HG02970 (cell line): ENCODE results near the gene COL23A1.

Experiments used
- ATAC-seq: cut with Tn5 transposase; IDR thresholded peaks from one replicate; pipeline ENCODE4 v1.9.1; 2021; ENCODE audit warnings: mild to moderate bottlenecking, moderate library complexity, moderate number of reproducible peaks; ENCODE audit not compliant: unreplicated experiment, low FRiP score

The COL23A1 gene

GRCh38 chr5:178387061-178387855 lies 202.9 kb downstream of the COL23A1 start:
- ATAC-seq: no peak

- ATAC-seq: no peak
Observed at GRCh38 chr5:178386336-178386931, 203.8 kb downstream of the COL23A1 start.

GRCh38 chr5:178385496-178385890 lies 204.7 kb downstream of the COL23A1 start:
- no peak for ATAC-seq

- no peak for ATAC-seq
Observed at GRCh38 chr5:178384816-178385495, 205.2 kb downstream of the COL23A1 start.

- ATAC-seq: no peak
Observed at GRCh38 chr5:178383919-178384815, 206.0 kb downstream of the COL23A1 start.

GRCh38 chr5:178383301-178383918 lies 206.8 kb downstream of the COL23A1 start:
- no peak for ATAC-seq

GRCh38 chr5:178382754-178383164 lies 207.4 kb downstream of the COL23A1 start:
- ATAC-seq: no peak

- no peak for ATAC-seq
Observed at GRCh38 chr5:178381921-178382695, 208.1 kb downstream of the COL23A1 start.

GRCh38 chr5:178381206-178381605 lies 209.0 kb downstream of the COL23A1 start:
- no peak for ATAC-seq

GRCh38 chr5:178380541-178381074 lies 209.6 kb downstream of the COL23A1 start:
- ATAC-seq: no peak

GRCh38 chr5:178380086-178380485 lies 210.1 kb downstream of the COL23A1 start:
- ATAC-seq: no peak

GRCh38 chr5:178378527-178379484 lies 211.4 kb downstream of the COL23A1 start:
- ATAC-seq: no peak

- no peak for ATAC-seq
Observed at GRCh38 chr5:178377583-178378270, 212.5 kb downstream of the COL23A1 start.

- ATAC-seq: no peak
Observed at GRCh38 chr5:178376921-178377582, 213.1 kb downstream of the COL23A1 start.

- ATAC-seq: no peak
Observed at GRCh38 chr5:178375348-178375747, 214.8 kb downstream of the COL23A1 start.

GRCh38 chr5:178373711-178374110 lies 216.5 kb downstream of the COL23A1 start:
- no peak for ATAC-seq

GRCh38 chr5:178372142-178372571 lies 218.0 kb downstream of the COL23A1 start:
- no peak for ATAC-seq
